ENCODE data around the gene ATP9A.

ATP9A gene

GRCh38 chr20:51720854-51721253 lies 47.3 kb downstream of the ATP9A start:
- DNase-seq = peak; percentile 48

GRCh38 chr20:51720384-51720783 lies 47.8 kb downstream of the ATP9A start:
- no peak for DNase-seq

GRCh38 chr20:51715856-51716185 lies 52.4 kb downstream of the ATP9A start:
- DNase-seq = no peak

GRCh38 chr20:51715163-51715855 lies 52.9 kb downstream of the ATP9A start:
- DNase-seq = no peak

- no peak for DNase-seq
These were observed 55.0 kb downstream of the ATP9A start for GRCh38 chr20:51713213-51713598.

GRCh38 chr20:51712501-51713212 lies 55.5 kb downstream of the ATP9A start:
- no peak for DNase-seq

- DNase-seq = no peak
These were observed 56.8 kb downstream of the ATP9A start for GRCh38 chr20:51711426-51711825.

GRCh38 chr20:51710361-51710894 lies 57.8 kb downstream of the ATP9A start:
- no peak for DNase-seq

- no peak for DNase-seq
These were observed 62.8 kb downstream of the ATP9A start for GRCh38 chr20:51705400-51705799.

GRCh38 chr20:51703400-51704287 lies 64.5 kb downstream of the ATP9A start:
- no peak for DNase-seq

- DNase-seq = no peak
These were observed 65.6 kb downstream of the ATP9A start for GRCh38 chr20:51702556-51702955.

GRCh38 chr20:51700809-51701285 lies 67.3 kb downstream of the ATP9A start:
- DNase-seq = no peak

GRCh38 chr20:51698252-51698651 lies 69.9 kb downstream of the ATP9A start:
- no peak for DNase-seq

- DNase-seq = no peak
These were observed 70.9 kb downstream of the ATP9A start for GRCh38 chr20:51697096-51697826.

- DNase-seq = no peak
These were observed 71.7 kb downstream of the ATP9A start for GRCh38 chr20:51696304-51697071.

GRCh38 chr20:51695574-51696303 lies 72.5 kb downstream of the ATP9A start:
- DNase-seq = peak; percentile 28

GRCh38 chr20:51692806-51693400 lies 75.3 kb downstream of the ATP9A start:
- no peak for DNase-seq

- DNase-seq = no peak
These were observed 76.5 kb downstream of the ATP9A start for GRCh38 chr20:51691703-51692102.

GRCh38 chr20:51688600-51689244 lies 79.5 kb downstream of the ATP9A start:
- no peak for DNase-seq

GRCh38 chr20:51687630-51688029 lies 80.6 kb downstream of the ATP9A start:
- no peak for DNase-seq

Data from activated CD4-positive, alpha-beta T cell treated with anti-CD3 and anti-CD28 coated beads for 48 hours (primary cell).